DMS53 (cell line): Measurements from ENCODE around the gene ELMO3.

ENCODE experiments used
- DNase-seq: peaks from one replicate; lab custom pipeline; 2025; lab: John Stamatoyannopoulos, UW

Gene ELMO3

DNA sequence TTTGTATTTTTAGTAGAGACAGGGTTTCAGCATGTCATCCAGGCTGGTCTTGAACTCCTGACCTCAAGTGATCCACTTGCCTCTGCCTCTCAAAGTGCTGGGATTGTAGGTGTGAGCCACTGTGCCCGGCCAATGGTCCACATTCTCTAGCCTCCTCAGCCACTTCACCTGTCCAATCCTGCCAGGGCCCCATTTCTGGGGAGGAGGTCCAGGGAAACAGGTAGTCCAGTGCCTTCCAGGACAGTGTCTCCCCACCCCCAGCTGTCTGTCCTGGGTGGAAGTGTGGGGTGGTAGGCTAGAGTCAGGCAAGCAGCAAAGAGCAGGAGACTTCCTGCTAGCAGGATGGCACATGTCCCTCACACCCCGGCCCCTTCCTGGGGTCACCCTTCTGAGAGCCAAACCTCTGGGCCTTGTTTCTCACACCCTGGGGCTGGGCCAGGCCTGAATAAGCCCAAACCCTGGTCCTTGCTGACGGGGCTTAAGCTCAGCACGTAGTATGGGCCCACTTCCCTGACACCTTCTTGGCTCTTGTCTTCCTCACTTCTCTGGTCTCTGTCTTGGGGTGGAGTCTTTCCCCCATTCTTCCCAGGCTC, 43.3 kb downstream of the ELMO3 start:
- no peak for DNase-seq

- no peak for DNase-seq
Measured at GRCh38 chr16:67243481-67243880, 44.5 kb downstream of the ELMO3 start.

- DNase-seq: peak; percentile 57
Measured at GRCh38 chr16:67244387-67245185, 45.7 kb downstream of the ELMO3 start.

- no peak for DNase-seq
Measured at GRCh38 chr16:67245186-67245585, 46.3 kb downstream of the ELMO3 start.

GRCh38 chr16:67245674-67246080, 46.7 kb downstream of the ELMO3 start:
- no peak for DNase-seq

DNA sequence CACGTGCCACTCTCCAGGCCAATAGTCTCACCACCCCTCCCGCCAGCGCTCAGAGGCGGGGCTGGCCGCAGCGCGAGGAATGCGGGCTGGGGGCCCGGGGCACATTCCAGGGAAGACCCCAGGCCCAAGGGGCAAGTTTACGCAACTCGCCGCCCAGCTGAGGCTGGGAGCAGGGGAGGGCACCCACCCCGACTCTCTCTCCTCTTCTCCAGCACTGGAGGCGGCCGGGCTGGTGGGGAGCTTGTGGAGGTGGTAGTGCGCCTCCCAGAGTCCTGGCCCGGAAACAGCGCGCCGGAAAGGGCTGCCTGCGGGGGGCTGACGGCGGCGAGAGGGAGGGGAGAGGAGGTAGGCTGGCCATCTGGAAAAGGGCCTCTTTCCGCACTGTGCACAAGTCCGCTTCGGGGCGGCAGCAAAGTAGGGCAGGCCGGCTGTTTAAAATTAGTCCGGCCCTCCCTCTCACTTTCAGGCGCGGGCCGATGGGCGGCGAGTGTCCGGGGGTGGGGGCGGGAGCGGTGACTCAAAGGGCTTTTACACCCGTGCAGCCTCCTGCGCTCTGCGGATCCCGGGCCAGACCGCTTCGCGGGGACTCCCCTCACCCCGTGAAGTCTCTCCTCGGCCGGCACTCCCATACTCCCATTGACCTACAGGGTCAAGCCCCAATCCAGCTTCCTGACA, 47.3 kb downstream of the ELMO3 start:
- DNase-seq: peak; percentile 89

- peak; percentile 97 for DNase-seq
Measured at GRCh38 chr16:67246756-67247191, 47.8 kb downstream of the ELMO3 start.

- DNase-seq: peak; percentile 93
Measured at GRCh38 chr16:67247192-67248072, 48.5 kb downstream of the ELMO3 start, which contains the start of gene FHOD1. TSS of gene FHOD1 (minus strand) at chr16:67247481. CDS start at chr16:67247410, 71 bp downstream.

- DNase-seq: peak; percentile 53
Measured at GRCh38 chr16:67248073-67248400, 49.1 kb downstream of the ELMO3 start.

DNA sequence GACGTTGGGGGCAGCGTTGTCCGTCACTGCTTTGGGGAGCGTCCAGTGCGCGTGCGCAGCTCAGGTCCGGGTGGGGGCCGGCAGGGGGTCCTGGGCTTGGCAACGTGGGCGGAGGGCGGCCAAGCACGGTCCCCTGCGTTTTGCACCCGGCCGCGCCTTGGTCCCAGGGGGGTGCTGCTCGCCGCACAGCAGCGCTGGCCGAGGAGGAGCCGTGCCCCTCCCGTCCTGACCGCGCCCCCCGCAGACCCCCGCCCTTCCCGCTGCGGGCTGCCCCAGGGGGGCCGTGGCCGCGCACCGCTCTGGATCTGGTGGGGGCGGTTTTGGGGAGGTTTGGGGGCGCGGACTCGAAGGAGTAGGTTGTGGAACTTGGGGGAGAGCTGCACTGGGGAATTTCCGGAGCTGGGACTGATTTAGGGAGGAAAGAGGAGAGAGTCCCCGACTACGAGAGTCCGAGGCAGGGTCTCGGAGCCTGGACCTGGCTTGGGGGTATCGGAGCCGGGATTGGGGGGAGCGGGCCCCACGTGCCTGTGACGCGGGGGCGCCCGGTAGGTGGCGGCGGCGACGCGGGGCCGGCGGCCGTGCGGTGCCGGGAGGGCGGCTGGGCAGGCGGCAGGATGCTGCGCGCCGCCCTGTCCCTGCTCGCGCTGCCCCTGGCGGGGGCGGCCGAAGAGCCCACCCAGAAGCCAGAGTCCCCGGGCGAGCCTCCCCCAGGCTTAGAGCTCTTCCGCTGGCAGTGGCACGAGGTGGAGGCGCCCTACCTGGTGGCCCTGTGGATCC, 49.7 kb downstream of the ELMO3 start, which contains the start of gene SLC9A5:
TSS of gene SLC9A5 (plus strand) at position 579 of the 777 bp plus-strand sequence. CDS start at position 615, 36 bp downstream.
- peak; percentile 49 for DNase-seq

DNA sequence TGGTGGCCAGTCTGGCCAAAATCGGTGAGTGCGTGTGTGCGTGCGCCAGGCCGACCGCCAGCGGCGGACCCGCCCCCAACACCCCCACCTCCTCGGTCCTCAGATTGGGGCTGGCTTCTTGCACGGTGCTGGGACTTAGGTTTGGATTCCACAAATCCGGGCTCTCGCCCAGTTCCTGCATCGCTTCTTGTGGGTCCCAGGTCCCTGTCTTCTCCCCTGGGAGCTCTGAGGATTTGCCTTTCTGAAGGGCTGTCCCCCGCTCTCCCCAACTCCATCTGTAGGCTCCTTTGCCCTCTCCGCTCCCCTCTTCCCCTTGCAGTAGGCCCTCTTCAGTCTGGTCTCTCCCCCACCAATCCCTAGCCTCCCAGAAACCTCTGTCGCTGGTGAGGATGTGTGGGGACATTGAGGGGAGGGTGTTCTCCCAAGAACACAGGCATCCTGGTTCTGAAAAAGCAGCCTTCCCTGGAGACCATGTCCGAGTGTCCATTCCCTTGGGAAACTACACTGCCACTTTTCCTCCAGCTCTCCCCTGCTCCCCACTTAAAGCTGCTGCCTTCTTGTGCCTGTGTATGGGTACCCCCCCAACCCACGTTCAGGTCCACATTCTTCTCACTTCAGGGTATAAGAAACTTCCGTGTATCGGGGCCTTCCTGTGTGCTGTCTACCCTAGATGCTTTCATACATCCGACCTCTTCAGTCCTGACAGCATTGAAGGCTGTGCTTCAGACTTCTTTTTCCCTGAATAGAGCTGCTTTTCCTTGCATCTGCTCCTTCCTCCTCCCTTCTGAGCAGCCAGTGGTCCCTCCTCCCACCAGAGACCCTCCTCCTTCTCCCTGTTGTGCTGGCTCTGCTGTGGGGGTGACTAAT, 50.5 kb downstream of the ELMO3 start:
- no peak for DNase-seq

GRCh38 chr16:67250045-67250327, 51.1 kb downstream of the ELMO3 start:
- DNase-seq: no peak

DNA sequence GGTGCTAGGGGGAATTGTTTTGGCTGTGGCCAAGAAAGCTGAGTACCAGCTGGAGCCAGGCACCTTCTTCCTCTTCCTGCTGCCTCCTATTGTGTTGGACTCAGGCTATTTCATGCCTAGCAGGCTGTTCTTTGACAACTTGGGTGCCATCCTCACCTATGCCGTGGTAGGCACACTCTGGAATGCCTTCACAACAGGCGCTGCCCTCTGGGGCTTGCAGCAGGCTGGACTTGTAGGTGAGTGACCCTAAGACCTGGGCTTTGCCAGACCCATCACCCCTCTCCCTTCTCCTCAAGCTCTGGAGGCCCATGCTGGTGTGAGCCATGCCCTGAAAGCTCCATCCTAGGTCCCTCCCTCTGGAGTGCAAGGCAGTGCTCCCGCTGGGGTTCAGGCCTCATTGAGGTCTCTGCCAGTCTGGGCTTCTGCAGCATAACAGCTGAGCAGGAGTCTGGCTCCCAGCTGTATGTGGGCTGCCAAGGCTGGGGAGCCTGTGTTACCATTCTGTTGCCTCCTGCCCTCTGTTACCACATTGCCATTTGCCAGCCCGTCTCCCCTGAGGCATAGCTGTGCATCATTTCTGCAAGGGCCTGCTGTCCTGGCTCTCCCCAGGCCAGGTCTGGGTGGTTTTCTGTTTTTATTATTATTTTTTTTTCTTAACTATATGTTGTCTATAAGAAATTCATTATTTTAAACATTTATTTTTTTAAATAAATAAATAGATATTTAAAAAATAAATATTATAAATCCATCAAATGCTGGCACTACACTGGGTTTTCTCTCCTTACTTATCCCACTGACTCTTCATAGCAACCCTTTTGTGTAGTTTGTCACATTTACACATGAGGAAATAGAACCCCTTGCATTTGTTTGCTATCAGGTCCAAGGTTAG, 53.9 kb downstream of the ELMO3 start:
- no peak for DNase-seq
